SK-N-SH treated with all-trans-retinoic acid at 6 μM for 48 hours (cell line): ENCODE results near the gene DHX9.

Experiments
- OSR1 ChIP-seq: fragments of 250-450 bp; sonication (Bioruptor Pico); IDR thresholded peaks from 2 replicates; pipeline ENCODE4 v1.8.0; 2022; ENCODE audit warnings: moderate library complexity, mild to moderate bottlenecking, inconsistent platforms
- POU6F1 ChIP-seq: fragments of 250-450 bp; sonication (Bioruptor Pico); IDR thresholded peaks from 2 replicates; pipeline ENCODE4 v1.8.0; 2021; ENCODE audit warnings: low read depth, mild to moderate bottlenecking, moderate library complexity, borderline replicate concordance
- PPARA ChIP-seq: fragments of 250-450 bp; sonication (Bioruptor Pico); IDR thresholded peaks from 2 replicates; pipeline ENCODE4 v1.5.0; 2020; ENCODE audit warnings: mild to moderate bottlenecking, borderline replicate concordance
- TCF4 ChIP-seq: fragments of 250-450 bp; sonication (Bioruptor Pico); IDR thresholded peaks from 2 replicates; pipeline ENCODE4 v1.8.0; 2021; ENCODE audit warnings: mild to moderate bottlenecking, moderate library complexity, borderline replicate concordance
- ZC3H10 ChIP-seq: fragments of 250-450 bp; sonication (Bioruptor Pico); IDR thresholded peaks from 2 replicates; pipeline ENCODE4 v1.5.1; 2021; ENCODE audit warnings: mild to moderate bottlenecking, moderate library complexity
- ZFP30 ChIP-seq: fragments of 450-650 bp; formaldehyde crosslinking; IDR thresholded peaks from 2 replicates; pipeline ENCODE4 v1.5.0; 2022; ENCODE audit warnings: mild to moderate bottlenecking, moderate library complexity
- TF ChIP-seq, protein P1 (sequence below): fragments of 250-450 bp; sonication (Bioruptor Pico); IDR thresholded peaks from 2 replicates; pipeline ENCODE4 v1.8.0; 2020; ENCODE audit warnings: mild to moderate bottlenecking, moderate library complexity, borderline replicate concordance
- TF ChIP-seq, protein P2 (sequence below): fragments of 250-450 bp; sonication (Bioruptor Pico); IDR thresholded peaks from 2 replicates; pipeline ENCODE4 v1.5.1; 2021; ENCODE audit warnings: mild to moderate bottlenecking, moderate library complexity

GRCh38 chr1:182861994-182862393 lies 22.8 kb downstream of the DHX9 start:
- no peak for TF ChIP-seq PPARA (CRISPR knock-in tag)
- TF ChIP-seq ZC3H10 (CRISPR knock-in tag) = no peak
- TF ChIP-seq TCF4 (CRISPR knock-in tag) = no peak
- TF ChIP-seq, protein P1, sequence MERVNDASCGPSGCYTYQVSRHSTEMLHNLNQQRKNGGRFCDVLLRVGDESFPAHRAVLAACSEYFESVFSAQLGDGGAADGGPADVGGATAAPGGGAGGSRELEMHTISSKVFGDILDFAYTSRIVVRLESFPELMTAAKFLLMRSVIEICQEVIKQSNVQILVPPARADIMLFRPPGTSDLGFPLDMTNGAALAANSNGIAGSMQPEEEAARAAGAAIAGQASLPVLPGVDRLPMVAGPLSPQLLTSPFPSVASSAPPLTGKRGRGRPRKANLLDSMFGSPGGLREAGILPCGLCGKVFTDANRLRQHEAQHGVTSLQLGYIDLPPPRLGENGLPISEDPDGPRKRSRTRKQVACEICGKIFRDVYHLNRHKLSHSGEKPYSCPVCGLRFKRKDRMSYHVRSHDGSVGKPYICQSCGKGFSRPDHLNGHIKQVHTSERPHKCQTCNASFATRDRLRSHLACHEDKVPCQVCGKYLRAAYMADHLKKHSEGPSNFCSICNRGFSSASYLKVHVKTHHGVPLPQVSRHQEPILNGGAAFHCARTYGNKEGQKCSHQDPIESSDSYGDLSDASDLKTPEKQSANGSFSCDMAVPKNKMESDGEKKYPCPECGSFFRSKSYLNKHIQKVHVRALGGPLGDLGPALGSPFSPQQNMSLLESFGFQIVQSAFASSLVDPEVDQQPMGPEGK (CRISPR knock-in tag) = no peak
- no peak for TF ChIP-seq ZFP30
- TF ChIP-seq, protein P2, sequence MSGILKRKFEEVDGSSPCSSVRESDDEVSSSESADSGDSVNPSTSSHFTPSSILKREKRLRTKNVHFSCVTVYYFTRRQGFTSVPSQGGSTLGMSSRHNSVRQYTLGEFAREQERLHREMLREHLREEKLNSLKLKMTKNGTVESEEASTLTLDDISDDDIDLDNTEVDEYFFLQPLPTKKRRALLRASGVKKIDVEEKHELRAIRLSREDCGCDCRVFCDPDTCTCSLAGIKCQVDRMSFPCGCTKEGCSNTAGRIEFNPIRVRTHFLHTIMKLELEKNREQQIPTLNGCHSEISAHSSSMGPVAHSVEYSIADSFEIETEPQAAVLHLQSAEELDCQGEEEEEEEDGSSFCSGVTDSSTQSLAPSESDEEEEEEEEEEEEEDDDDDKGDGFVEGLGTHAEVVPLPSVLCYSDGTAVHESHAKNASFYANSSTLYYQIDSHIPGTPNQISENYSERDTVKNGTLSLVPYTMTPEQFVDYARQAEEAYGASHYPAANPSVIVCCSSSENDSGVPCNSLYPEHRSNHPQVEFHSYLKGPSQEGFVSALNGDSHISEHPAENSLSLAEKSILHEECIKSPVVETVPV (CRISPR knock-in tag) = no peak
- no peak for TF ChIP-seq POU6F1 (CRISPR knock-in tag)
- no peak for TF ChIP-seq OSR1 (CRISPR knock-in tag)
